Common myeloid progenitor, CD34-positive (primary cell): Measurements from ENCODE around the gene MIPOL1.

Experiments
- CTCF ChIA-PET: fragments of 350-600 bp; sonication (Branson Sonifier 250); formaldehyde crosslinking; loops from one replicate; lab custom pipeline; 2021; ENCODE audit warnings: antibody characterized with exemption; lab: Charles Lee
- POLR2A ChIA-PET: fragments of 350-600 bp; sonication (Branson Sonifier 250); formaldehyde crosslinking; loops from one replicate; lab custom pipeline; 2021; ENCODE audit warnings: antibody characterized with exemption; lab: Charles Lee
- DNase-seq, 3 donors: peaks; one replicate each; pipeline versions ENCODE4 v3.0.0 to v3.0.0-alpha.2; 2013
- H3K27ac ChIP-seq, 2 experiments: 1 replicate in 1 of 2; 2 replicates in 1 of 2; pipeline ENCODE4 v1.7.0; 2013; ENCODE audit warnings: inconsistent platforms in 2 of 2, low read length in 2 of 2, mild to moderate bottlenecking in 2 of 2, low read depth in 1 of 2, moderate library complexity in 1 of 2; ENCODE audit not compliant: severe bottlenecking in 2 of 2, insufficient read depth in 1 of 2, poor library complexity in 1 of 2
- H3K27me3 ChIP-seq, 5 experiments: replicated peaks in 2 of 5; 1 replicate in 3 of 5; 2 replicates in 2 of 5; pipeline versions ENCODE4 v1.6.1 to v1.7.0; 2013; ENCODE audit warnings: low read length in 4 of 5, mild to moderate bottlenecking in 2 of 5, moderate library complexity in 2 of 5, inconsistent platforms in 1 of 5; ENCODE audit not compliant: insufficient read depth in 5 of 5, control insufficient read depth in 4 of 5
- H3K36me3 ChIP-seq, 4 experiments: 1 replicate in 2 of 4; 2 replicates in 2 of 4; pipeline versions ENCODE4 v1.6.1 to v1.7.0; 2013; ENCODE audit warnings: low read length in 3 of 4, control low read depth in 1 of 4, mild to moderate bottlenecking in 1 of 4; ENCODE audit not compliant: control insufficient read depth in 4 of 4, insufficient read depth in 4 of 4
- H3K4me1 ChIP-seq, 4 experiments: 1 replicate in 3 of 4; 2 replicates in 1 of 4; pipeline versions ENCODE4 v1.6.1 to v1.7.1; 2013; ENCODE audit warnings: low read length in 3 of 4, mild to moderate bottlenecking in 3 of 4, control low read depth in 1 of 4, inconsistent platforms in 1 of 4, moderate library complexity in 1 of 4; ENCODE audit not compliant: control insufficient read depth in 4 of 4, insufficient read depth in 4 of 4; ENCODE audit errors: control extremely low read depth in 1 of 4
- H3K4me3 ChIP-seq, 7 experiments: 1 replicate in 4 of 7; 2 replicates in 3 of 7; pipeline versions ENCODE4 v1.5.1 to v1.7.0; 2013; ENCODE audit warnings: mild to moderate bottlenecking in 7 of 7, low read length in 6 of 7, moderate library complexity in 6 of 7, inconsistent platforms in 2 of 7, low read depth in 2 of 7, control low read depth in 1 of 7; ENCODE audit not compliant: insufficient read depth in 4 of 7, control insufficient read depth in 1 of 7; ENCODE audit errors: extremely low read depth in 1 of 7
- H3K9me3 ChIP-seq, 5 experiments: 1 replicate in 4 of 5; 2 replicates in 1 of 5; pipeline versions ENCODE4 v1.6.1 to v1.7.1; 2013; ENCODE audit warnings: low read length in 4 of 5, mild to moderate bottlenecking in 2 of 5, inconsistent platforms in 1 of 5, low read depth in 1 of 5, moderate library complexity in 1 of 5; ENCODE audit not compliant: control insufficient read depth in 4 of 5, insufficient read depth in 2 of 5; ENCODE audit errors: control extremely low read depth in 1 of 5
- WGBS: methylation state at CpG from one replicate; pipeline ENCODE4 v1.1.5; 2013; ENCODE audit not compliant: insufficient coverage; 5-methylcytosine and 5-hydroxymethylcytosine counted together

Gene MIPOL1

GRCh38 chr14:37588956-37589714 is 391.4 kb downstream of the MIPOL1 start:
- WGBS = 8% methylated on average over 4 of the region's 16 CpGs
- POLR2A ChIA-PET = no interaction called here
- peak in 1 of 3 donors; percentile 21 for DNase-seq
- H3K4me3 ChIP-seq = no peak overlapping the region
- H3K4me1 ChIP-seq = peaks cover 0 to 9% (median 3%) of the 10 kb centered on the region in 4 experiments
- H3K27ac ChIP-seq = no peak overlapping the region
- CTCF ChIA-PET = interaction anchor here (1.4 to 1.6 kb wide), 3 partner anchors 10 to 343 kb away, joined by 3 to 6 read pairs (median 5); no protein-coding TSS in a partner anchor
- peaks cover 28 to 98% (median 59%) of the 10 kb centered on the region in 5 experiments for H3K27me3 ChIP-seq
- H3K36me3 ChIP-seq = no peaks in the 10 kb centered on the region
- H3K9me3 ChIP-seq = peaks cover 0 to 5% (median 3%) of the 10 kb centered on the region in 5 experiments

GRCh38 chr14:37589715-37590427 is 392.1 kb downstream of the MIPOL1 start:
- DNase-seq = no peak
- Histone ChIP-seq H3K27ac (no peak overlapping the region), H3K4me3 (no peak overlapping the region), H3K9me3 (peaks cover 0 to 5% (median 3%) of the 10 kb centered on the region in 5 experiments), H3K36me3 (no peaks in the 10 kb centered on the region), H3K27me3 (peaks cover 28 to 98% (median 52%) of the 10 kb centered on the region in 5 experiments), H3K4me1 (peaks cover 0 to 13% (median 10%) of the 10 kb centered on the region in 4 experiments)
- POLR2A ChIA-PET = no interaction called here
- WGBS = 0% methylated on average over 1 of the region's 6 CpGs
- CTCF ChIA-PET = interaction anchor here (1.4 to 1.6 kb wide), 2 partner anchors 13 to 344 kb away, joined by 3 to 6 read pairs; no protein-coding TSS in a partner anchor

- H3K36me3 ChIP-seq = no peaks in the 10 kb centered on the region
- peak in 1 of 3 donors; percentile 15 for DNase-seq
- ChIA-PET POLR2A (no interaction called here), CTCF (no interaction called here)
- H3K4me3 ChIP-seq = no peak overlapping the region
- H3K9me3 ChIP-seq = peaks cover 0 to 4% (median 3%) of the 10 kb centered on the region in 5 experiments
- H3K4me1 ChIP-seq = peaks cover 0 to 18% (median 15%) of the 10 kb centered on the region in 4 experiments
- no peak overlapping the region for H3K27ac ChIP-seq
- no CpG with 5 or more reads among the region's 4 CpGs for WGBS
- H3K27me3 ChIP-seq = peaks cover 28 to 97% (median 47%) of the 10 kb centered on the region in 5 experiments
Measured at GRCh38 chr14:37590428-37591139, 392.8 kb downstream of the MIPOL1 start.

GRCh38 chr14:37591311-37591940 is 393.7 kb downstream of the MIPOL1 start:
- no peak overlapping the region for H3K4me3 ChIP-seq
- POLR2A ChIA-PET = no interaction called here
- H3K4me1 ChIP-seq = peaks cover 0 to 27% (median 23%) of the 10 kb centered on the region in 4 experiments
- CTCF ChIA-PET = interaction anchor here (1.0 kb wide), 1 partner anchor 10 kb away, joined by 3 read pairs; no protein-coding TSS in a partner anchor
- peak in 1 of 3 donors; percentile 27 for DNase-seq
- H3K27me3 ChIP-seq = peaks cover 25 to 97% (median 43%) of the 10 kb centered on the region in 5 experiments
- H3K9me3 ChIP-seq = peaks cover 0 to 4% (median 3%) of the 10 kb centered on the region in 5 experiments
- H3K36me3 ChIP-seq = no peaks in the 10 kb centered on the region
- no peak overlapping the region for H3K27ac ChIP-seq
- 7% methylated on average over 39 of the region's 45 CpGs for WGBS

GRCh38 chr14:37591941-37592481 is 394.3 kb downstream of the MIPOL1 start:
- H3K4me1 ChIP-seq = peaks cover 0 to 27% (median 23%) of the 10 kb centered on the region in 4 experiments
- no peak overlapping the region for H3K27ac ChIP-seq
- no peak overlapping the region for H3K4me3 ChIP-seq
- no peaks in the 10 kb centered on the region for H3K36me3 ChIP-seq
- H3K27me3 ChIP-seq = peaks cover 27 to 97% (median 46%) of the 10 kb centered on the region in 5 experiments
- ChIA-PET POLR2A (no interaction called here), CTCF (interaction anchor here (1.0 kb wide), 1 partner anchor 10 kb away, joined by 3 read pairs; no protein-coding TSS in a partner anchor)
- 12% methylated on average over 53 of the region's 58 CpGs for WGBS
- H3K9me3 ChIP-seq = peaks cover 0 to 4% (median 3%) of the 10 kb centered on the region in 5 experiments
- peak in 1 of 3 donors; percentile 26 for DNase-seq
